Suppressor macrophage treated with lipopolysaccharide for 4 hours (primary cell): ENCODE results near the gene GPRC5D.

Experiments used
- DNase-seq: peaks from one replicate; pipeline ENCODE4 v3.0.0-alpha.2; 2020

GPRC5D gene

GRCh38 chr12:12952036-12952435, at the start of gene GPRC5D:
TSS of gene GPRC5D (minus strand) at chr12:12952170. CDS start at chr12:12950384, 1,786 bp downstream.
- no peak for DNase-seq

- DNase-seq, result no peak
Observed at GRCh38 chr12:13001775-13002040, 49.7 kb upstream of the GPRC5D start.

GRCh38 chr12:13000925-13001774, 49.2 kb upstream of the GPRC5D start:
- DNase-seq, result peak; percentile 72

- peak; percentile 32 for DNase-seq
Observed at GRCh38 chr12:13000616-13000924, 48.6 kb upstream of the GPRC5D start.

GRCh38 chr12:12999959-13000615, 48.1 kb upstream of the GPRC5D start, which contains the start of gene HEBP1:
TSS of gene HEBP1 (minus strand) at chr12:13000265. CDS start at chr12:13000114, 151 bp downstream.
- DNase-seq, result peak; percentile 98

GRCh38 chr12:12999271-12999958, 47.4 kb upstream of the GPRC5D start:
- no peak for DNase-seq

GRCh38 chr12:12998248-12998647, 46.3 kb upstream of the GPRC5D start:
- no peak for DNase-seq

- no peak for DNase-seq
Observed at GRCh38 chr12:12997734-12998133, 45.8 kb upstream of the GPRC5D start.

GRCh38 chr12:12997156-12997555, 45.2 kb upstream of the GPRC5D start:
- no peak for DNase-seq

- no peak for DNase-seq
Observed at GRCh38 chr12:12996209-12996608, 44.2 kb upstream of the GPRC5D start.

GRCh38 chr12:12995088-12995487, 43.1 kb upstream of the GPRC5D start:
- DNase-seq, result no peak

- DNase-seq, result no peak
Observed at GRCh38 chr12:12993367-12993766, 41.4 kb upstream of the GPRC5D start.

- DNase-seq, result peak; percentile 86
Observed at GRCh38 chr12:12992418-12993130, 40.6 kb upstream of the GPRC5D start.

- DNase-seq, result no peak
Observed at GRCh38 chr12:12990700-12991468, 38.9 kb upstream of the GPRC5D start.

- no peak for DNase-seq
Observed at GRCh38 chr12:12987421-12987820, 35.5 kb upstream of the GPRC5D start.

GRCh38 chr12:12986775-12987331, 34.9 kb upstream of the GPRC5D start:
- no peak for DNase-seq

GRCh38 chr12:12985817-12986408, 33.9 kb upstream of the GPRC5D start:
- peak; percentile 33 for DNase-seq

GRCh38 chr12:12984149-12984548, 32.2 kb upstream of the GPRC5D start:
- DNase-seq, result no peak

GRCh38 chr12:12983420-12984035, 31.6 kb upstream of the GPRC5D start:
- peak; percentile 44 for DNase-seq

- peak; percentile 44 for DNase-seq
Observed at GRCh38 chr12:12982331-12982730, 30.4 kb upstream of the GPRC5D start.

GRCh38 chr12:12979731-12980259, 27.8 kb upstream of the GPRC5D start:
- peak; percentile 73 for DNase-seq
